H9 (cell line): ENCODE measurements around the gene SLC9A6. TPM values are rescaled to one million over a fixed set of nuclear protein-coding genes. Genes with fewer than 3 reads are reported as not detected.

Experiments used
- DNase-seq: peaks from one replicate; pipeline ENCODE4 v3.0.0-alpha.2; 2017
- H2AFZ ChIP-seq: one replicate; pipeline ENCODE4 v1.6.1; 2013; ENCODE audit warnings: mild to moderate bottlenecking, low read length, control low read depth, moderate library complexity
- H2AK5ac ChIP-seq: 2 replicates; pipeline ENCODE4 v1.6.1; 2013; ENCODE audit warnings: low read length, control low read depth, mixed read lengths; ENCODE audit not compliant: insufficient read length
- H2BK120ac ChIP-seq: one replicate; pipeline ENCODE4 v1.6.1; 2013; ENCODE audit warnings: low read depth, mild to moderate bottlenecking, low read length, control low read depth, inconsistent platforms; ENCODE audit not compliant: poor library complexity, severe bottlenecking
- H2BK12ac ChIP-seq: 2 replicates; pipeline ENCODE4 v1.6.1; 2013; ENCODE audit warnings: low read length, control low read depth, mixed read lengths, low read depth; ENCODE audit not compliant: insufficient read length
- H2BK15ac ChIP-seq: 2 replicates; pipeline ENCODE4 v1.6.1; 2013; ENCODE audit warnings: low read depth, low read length, control low read depth
- H2BK20ac ChIP-seq: one replicate; pipeline ENCODE4 v1.6.1; 2013; ENCODE audit warnings: low read depth, mild to moderate bottlenecking, low read length, control low read depth, inconsistent platforms; ENCODE audit not compliant: poor library complexity, severe bottlenecking
- H2BK5ac ChIP-seq: 2 replicates; pipeline ENCODE4 v1.6.1; 2013; ENCODE audit warnings: low read length, control low read depth, mixed read lengths; ENCODE audit not compliant: insufficient read length
- H3K14ac ChIP-seq: 2 replicates; pipeline ENCODE4 v1.6.1; 2013; ENCODE audit warnings: low read length, control low read depth; ENCODE audit not compliant: insufficient read depth
- H3K18ac ChIP-seq: 2 replicates; pipeline ENCODE4 v1.6.1; 2013; ENCODE audit warnings: low read depth, mild to moderate bottlenecking, mixed read lengths, low read length, control low read depth; ENCODE audit not compliant: insufficient read length
- H3K23ac ChIP-seq: 2 replicates; pipeline ENCODE4 v1.6.1; 2013; ENCODE audit warnings: low read length, control low read depth, mixed read lengths, low read depth; ENCODE audit not compliant: insufficient read length
- H3K23me2 ChIP-seq: 2 replicates; pipeline ENCODE4 v1.6.1; 2013; ENCODE audit warnings: low read depth, mild to moderate bottlenecking, mixed read lengths, low read length, control low read depth; ENCODE audit not compliant: insufficient read length, poor library complexity, severe bottlenecking
- H3K27ac ChIP-seq: 2 replicates; pipeline ENCODE4 v1.5.1; 2013; ENCODE audit warnings: low read length, control low read depth, mixed read lengths, low read depth; ENCODE audit not compliant: insufficient read length
- H3K27me3 ChIP-seq: 2 replicates; pipeline ENCODE4 v1.6.1; 2013; ENCODE audit warnings: low read length, control low read depth, inconsistent platforms; ENCODE audit not compliant: insufficient read depth
- H3K4ac ChIP-seq: 2 replicates; pipeline ENCODE4 v1.6.1; 2013; ENCODE audit warnings: low read depth, mild to moderate bottlenecking, control low read depth, inconsistent platforms, low read length, moderate library complexity
- H3K4me1 ChIP-seq: 2 replicates; pipeline ENCODE4 v1.6.1; 2013; ENCODE audit warnings: low read length, control low read depth, inconsistent platforms; ENCODE audit not compliant: insufficient read depth
- H3K4me2 ChIP-seq: 2 replicates; pipeline ENCODE4 v1.6.1; 2013; ENCODE audit warnings: low read length, control low read depth, mixed read lengths; ENCODE audit not compliant: insufficient read length, insufficient read depth
- H3K56ac ChIP-seq: 2 replicates; pipeline ENCODE4 v1.6.1; 2013; ENCODE audit warnings: low read depth, mild to moderate bottlenecking, mixed read lengths, low read length, control low read depth; ENCODE audit not compliant: insufficient read length
- H3K79me1 ChIP-seq: 2 replicates; pipeline ENCODE4 v1.6.1; 2013; ENCODE audit warnings: low read depth, mild to moderate bottlenecking, moderate library complexity, low read length, control low read depth, inconsistent platforms; ENCODE audit not compliant: insufficient read depth, poor library complexity, severe bottlenecking
- H3K79me2 ChIP-seq: 2 replicates; pipeline ENCODE4 v1.6.1; 2013; ENCODE audit warnings: low read length, control low read depth, inconsistent platforms; ENCODE audit not compliant: insufficient read depth
- H3K9ac ChIP-seq: 2 replicates; pipeline ENCODE4 v1.6.1; 2013; ENCODE audit warnings: low read length, control low read depth, mixed read lengths; ENCODE audit not compliant: insufficient read length; ENCODE audit errors: extremely low read depth
- H3K9me3 ChIP-seq: one replicate; pipeline ENCODE4 v1.6.1; 2013; ENCODE audit warnings: low read depth, low read length, inconsistent platforms; ENCODE audit not compliant: control insufficient read depth
- H3T11ph ChIP-seq: one replicate; pipeline ENCODE4 v1.6.1; 2013; ENCODE audit warnings: mild to moderate bottlenecking, low read length, control low read depth, inconsistent platforms
- H4K20me1 ChIP-seq: one replicate; pipeline ENCODE4 v1.6.1; 2013; ENCODE audit not compliant: control insufficient read depth, insufficient read length, insufficient read depth
- H4K5ac ChIP-seq: 2 replicates; pipeline ENCODE4 v1.6.1; 2013; ENCODE audit warnings: low read depth, mild to moderate bottlenecking, mixed read lengths, low read length, control low read depth; ENCODE audit not compliant: insufficient read length
- H4K8ac ChIP-seq: replicated peaks from 2 replicates; pipeline ENCODE4 v1.6.1; 2013; ENCODE audit warnings: low read length, control low read depth, mixed read lengths, low read depth; ENCODE audit not compliant: insufficient read length
- H4K91ac ChIP-seq: 2 replicates; pipeline ENCODE4 v1.6.1; 2013; ENCODE audit warnings: low read depth, mild to moderate bottlenecking, moderate library complexity, mixed read lengths, low read length, control low read depth; ENCODE audit not compliant: insufficient read length
- H3K27ac Mint-ChIP-seq, 3 experiments: 2 replicates in 2 of 3; 3 replicates in 1 of 3; pipeline ENCODE4 v1.8.0; 2020 to 2021; ENCODE audit warnings: mixed read lengths in 3 of 3, mild to moderate bottlenecking in 1 of 3, moderate library complexity in 1 of 3
- H3K27me3 Mint-ChIP-seq: 2 replicates; pipeline ENCODE4 v1.8.0; 2021; ENCODE audit warnings: low read depth, mild to moderate bottlenecking, moderate library complexity, mixed read lengths
- H3K36me3 Mint-ChIP-seq, 3 experiments: 2 replicates in 2 of 3; 3 replicates in 1 of 3; pipeline ENCODE4 v1.8.0; 2020 to 2021; ENCODE audit warnings: low read depth in 3 of 3, mixed read lengths in 3 of 3; ENCODE audit not compliant: insufficient read depth in 1 of 3
- H3K4me1 Mint-ChIP-seq, 2 experiments: 2 replicates each; pipeline ENCODE4 v1.8.0; 2020; ENCODE audit warnings: mixed read lengths in 2 of 2
- H3K4me3 Mint-ChIP-seq, 2 experiments: 2 replicates in 1 of 2; 3 replicates in 1 of 2; pipeline ENCODE4 v1.8.0; 2020 to 2021; ENCODE audit warnings: mild to moderate bottlenecking in 2 of 2, mixed read lengths in 2 of 2, moderate library complexity in 1 of 2
- H3K9me3 Mint-ChIP-seq, 2 experiments: 2 replicates in 1 of 2; 3 replicates in 1 of 2; pipeline ENCODE4 v1.8.0; 2020; ENCODE audit warnings: mild to moderate bottlenecking in 2 of 2, mixed read lengths in 2 of 2, moderate library complexity in 1 of 2
- WGBS: extraction: QIAGEN DNeasy Blood & Tissue Kit; methylation state at CpG from one replicate; pipeline ENCODE4 v1.1.7; 2013; ENCODE audit warnings: missing lambda C conversion rate, low lambda C conversion rate, mixed read lengths; ENCODE audit not compliant: insufficient read length; ENCODE audit errors: extremely low coverage; 5-methylcytosine and 5-hydroxymethylcytosine counted together
- total RNA-seq: library from RNA; stranded (reverse); gene quantifications from 2 replicates; pipeline ENCODE4 v1.2.1, GENCODE V29; 2021
- TF ChIP-seq, protein P1 (sequence below): fragments of 200-600 bp; sonication (generic); conservative IDR thresholded peaks from 3 replicates; pipeline ENCODE4 v1.8.0; 2021; ENCODE audit warnings: antibody characterized with exemption, mild to moderate bottlenecking

SLC9A6 gene
- total RNA-seq, 1 experiment from 2014 or later = 12.3 TPM

DNA sequence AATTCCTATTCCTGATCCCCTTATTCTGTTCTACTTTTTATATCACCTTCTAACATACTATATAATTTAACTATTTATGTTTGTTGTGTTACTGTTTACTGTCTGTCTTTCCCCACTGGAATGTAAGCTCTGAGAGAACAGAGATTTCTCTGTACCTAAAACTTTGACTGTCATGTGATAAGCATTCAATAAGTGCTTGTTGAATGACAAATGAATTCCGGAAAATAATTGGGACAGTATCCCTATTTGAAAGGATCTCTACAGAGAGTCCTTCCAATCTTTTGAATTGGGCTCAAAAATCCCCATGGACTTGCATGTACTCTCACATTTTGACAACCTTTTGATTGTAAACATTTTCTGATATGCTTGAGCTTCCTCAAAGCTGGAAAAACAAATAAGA lies 9.8 kb upstream of the SLC9A6 start:
- H3K4me2 ChIP-seq = no peak overlapping the region
- H3K27ac Mint-ChIP-seq = no peak overlapping the region
- H3K27me3 ChIP-seq = no peaks in the 10 kb centered on the region
- H3K4me1 Mint-ChIP-seq = peaks cover 14 to 15% of the 10 kb centered on the region in 2 experiments; a peak in 3 of 4 replicates
- no peak overlapping the region for H3K18ac ChIP-seq
- H2BK15ac ChIP-seq = no peak overlapping the region
- H3K4me1 ChIP-seq = no peaks in the 10 kb centered on the region
- no peak overlapping the region for H3K14ac ChIP-seq
- H3K9ac ChIP-seq = no peak overlapping the region
- TF ChIP-seq, protein P1, sequence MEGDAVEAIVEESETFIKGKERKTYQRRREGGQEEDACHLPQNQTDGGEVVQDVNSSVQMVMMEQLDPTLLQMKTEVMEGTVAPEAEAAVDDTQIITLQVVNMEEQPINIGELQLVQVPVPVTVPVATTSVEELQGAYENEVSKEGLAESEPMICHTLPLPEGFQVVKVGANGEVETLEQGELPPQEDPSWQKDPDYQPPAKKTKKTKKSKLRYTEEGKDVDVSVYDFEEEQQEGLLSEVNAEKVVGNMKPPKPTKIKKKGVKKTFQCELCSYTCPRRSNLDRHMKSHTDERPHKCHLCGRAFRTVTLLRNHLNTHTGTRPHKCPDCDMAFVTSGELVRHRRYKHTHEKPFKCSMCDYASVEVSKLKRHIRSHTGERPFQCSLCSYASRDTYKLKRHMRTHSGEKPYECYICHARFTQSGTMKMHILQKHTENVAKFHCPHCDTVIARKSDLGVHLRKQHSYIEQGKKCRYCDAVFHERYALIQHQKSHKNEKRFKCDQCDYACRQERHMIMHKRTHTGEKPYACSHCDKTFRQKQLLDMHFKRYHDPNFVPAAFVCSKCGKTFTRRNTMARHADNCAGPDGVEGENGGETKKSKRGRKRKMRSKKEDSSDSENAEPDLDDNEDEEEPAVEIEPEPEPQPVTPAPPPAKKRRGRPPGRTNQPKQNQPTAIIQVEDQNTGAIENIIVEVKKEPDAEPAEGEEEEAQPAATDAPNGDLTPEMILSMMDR = no peak
- H4K8ac ChIP-seq = no peak overlapping the region
- no peak overlapping the region for H2BK12ac ChIP-seq
- H3K23me2 ChIP-seq = peaks cover 5% of the 10 kb centered on the region
- no peak for DNase-seq
- no peak overlapping the region for H3K27ac ChIP-seq
- H2BK120ac ChIP-seq = no peak overlapping the region
- peaks cover 61 to 74% of the 10 kb centered on the region in 2 experiments for H3K9me3 Mint-ChIP-seq
- H3K79me1 ChIP-seq = no peaks in the 10 kb centered on the region
- H3K9me3 ChIP-seq = peaks cover 9% of the 10 kb centered on the region
- H3K4me3 Mint-ChIP-seq = 0 out of 5 replicates have a peak overlapping the region, but pooled peaks of 1 of the 2 experiments have one; percentile 76
- H2AFZ ChIP-seq = no peak overlapping the region
- no peak overlapping the region for H3K56ac ChIP-seq
- H3K36me3 Mint-ChIP-seq = peaks cover 0 to 15% (median 0%) of the 10 kb centered on the region in 3 experiments; a peak in 3 of 7 replicates
- no peak overlapping the region for H2BK5ac ChIP-seq
- no peak overlapping the region for H2BK20ac ChIP-seq
- no peaks in the 10 kb centered on the region for H3K27me3 Mint-ChIP-seq
- H2AK5ac ChIP-seq = no peak overlapping the region
- no peak overlapping the region for H3K4ac ChIP-seq
- H4K5ac ChIP-seq = no peak overlapping the region
- no peak overlapping the region for H4K91ac ChIP-seq
- no peak overlapping the region for H3K23ac ChIP-seq
- WGBS = no CpG with 5 or more reads among the region's 1 CpG
- H3K79me2 ChIP-seq = peaks cover 9% of the 10 kb centered on the region; the same call in 1 of the 2 replicates
- no peaks in the 10 kb centered on the region for H4K20me1 ChIP-seq
- no peak overlapping the region for H3T11ph ChIP-seq
